Endothelial cell of umbilical vein (primary cell): ENCODE measurements around the gene FOXL1. TPM values are rescaled to one million over a fixed set of nuclear protein-coding genes. Genes with fewer than 3 reads are reported as not detected.

Experiments
- BruUV-seq: library from RNA; stranded (reverse); fragments of 400-500 nt; replicated peaks from 2 replicates; lab custom pipeline; 2021; lab: Mats Ljungman, UMichigan
- CTCF ChIA-PET: fragments of 300-600, 350-600 bp; sonication (Branson Sonifier 250); formaldehyde crosslinking; loops from one replicate; lab custom pipeline; 2021; ENCODE audit warnings: antibody characterized with exemption, inconsistent platforms; lab: Charles Lee
- POLR2A ChIA-PET: fragments of 300-600, 350-600 bp; sonication (Branson Sonifier 250); formaldehyde crosslinking; loops from one replicate; lab custom pipeline; 2021; ENCODE audit warnings: antibody characterized with exemption, inconsistent platforms; lab: Charles Lee
- DNase-seq: peaks from one replicate; pipeline ENCODE4 v3.0.0-alpha.2; 2011; ENCODE audit warnings: low read depth, low spot score
- FAIRE-seq: peaks from 2 replicates; lab custom pipeline; 2011; peaks lifted over from hg19 to GRCh38; lab: Jason Lieb, UNC
- H2AFZ ChIP-seq: 2 replicates; pipeline ENCODE4 v1.6.0; 2012; ENCODE audit warnings: low read depth, low read length, control low read depth, inconsistent platforms
- H3K27ac ChIP-seq: 2 replicates; pipeline ENCODE4 v1.5.1; 2011; ENCODE audit warnings: low read depth, mild to moderate bottlenecking, control low read depth, low read length, moderate library complexity; ENCODE audit not compliant: insufficient read depth
- H3K27me3 ChIP-seq, 2 experiments: 2 replicates each; pipeline versions ENCODE4 v1.6.0 to v1.6.1; 2011; ENCODE audit warnings: low read length in 2 of 2, mixed read lengths in 1 of 2; ENCODE audit not compliant: control insufficient read depth in 2 of 2, insufficient read depth in 2 of 2
- H3K36me3 ChIP-seq, 2 experiments: 2 replicates in 1 of 2; 3 replicates in 1 of 2; pipeline ENCODE4 v1.5.1; 2011; ENCODE audit warnings: low read length in 2 of 2, mild to moderate bottlenecking in 1 of 2, moderate library complexity in 1 of 2; ENCODE audit not compliant: control insufficient read depth in 2 of 2, insufficient read depth in 2 of 2; ENCODE audit errors: extremely low read depth in 1 of 2
- H3K4me1 ChIP-seq: 3 replicates; pipeline ENCODE4 v1.5.1; 2011; ENCODE audit warnings: mild to moderate bottlenecking, low read length; ENCODE audit not compliant: control insufficient read depth, insufficient read depth; ENCODE audit errors: extremely low read depth
- H3K4me2 ChIP-seq: 2 replicates; pipeline ENCODE4 v1.6.1; 2011; ENCODE audit warnings: low read length, control low read depth, mixed read lengths; ENCODE audit not compliant: insufficient read depth
- H3K4me3 ChIP-seq, 3 experiments: fragments of 200-600 bp in 1 of 3; sonication (generic), shearing (Covaris generic) in 1 of 3; replicated peaks in 1 of 3; 2 replicates each; pipeline ENCODE4 v1.5.1; 2011 to 2016; ENCODE audit warnings: control low read depth in 3 of 3, low read length in 3 of 3, mild to moderate bottlenecking in 2 of 3, inconsistent platforms in 1 of 3, low read depth in 1 of 3, moderate library complexity in 1 of 3; ENCODE audit not compliant: insufficient read depth in 1 of 3
- H3K79me2 ChIP-seq: 2 replicates; pipeline ENCODE4 v1.6.0; 2012; ENCODE audit warnings: low read length, inconsistent platforms; ENCODE audit not compliant: control insufficient read depth, insufficient read depth
- H3K9ac ChIP-seq: replicated peaks from 2 replicates; pipeline ENCODE3; 2011; ENCODE audit warnings: low read length, control low read depth; ENCODE audit not compliant: insufficient read depth; ENCODE audit errors: extremely low read depth
- H3K9me1 ChIP-seq: replicated peaks from 3 replicates; pipeline ENCODE4 v1.6.0; 2011; ENCODE audit warnings: mild to moderate bottlenecking, low read length; ENCODE audit not compliant: control insufficient read depth, insufficient read depth; ENCODE audit errors: extremely low read depth
- H3K9me3 ChIP-seq: replicated peaks from 2 replicates; pipeline ENCODE4 v1.5.1; 2012; ENCODE audit warnings: low read length, inconsistent platforms; ENCODE audit not compliant: control insufficient read depth, insufficient read depth
- H4K20me1 ChIP-seq: replicated peaks from 2 replicates; pipeline ENCODE3; 2011; ENCODE audit warnings: mild to moderate bottlenecking, low read length; ENCODE audit not compliant: control insufficient read depth, insufficient read depth; ENCODE audit errors: extremely low read depth
- CTCF ChIP-seq, 2 donors: IDR thresholded peaks; 1 replicate in 1 of 2; 2 replicates in 1 of 2; pipeline ENCODE4 v1.5.1; 2011; ENCODE audit warnings: low read length in 2 of 2, mild to moderate bottlenecking in 2 of 2, moderate library complexity in 2 of 2, control low read depth in 1 of 2, inconsistent platforms in 1 of 2, low read depth in 1 of 2; ENCODE audit not compliant: insufficient read depth in 1 of 2; ENCODE audit errors: extremely low read depth in 1 of 2
- GATA2 ChIP-seq: IDR thresholded peaks from 2 replicates; pipeline ENCODE4 v1.7.0; 2011; ENCODE audit warnings: low read depth, mild to moderate bottlenecking, moderate library complexity, mixed read lengths, low read length; ENCODE audit not compliant: insufficient read length, insufficient read depth
- JUN ChIP-seq: IDR thresholded peaks from 2 replicates; pipeline ENCODE4 v1.6.1; 2011; ENCODE audit warnings: borderline replicate concordance, low read depth; ENCODE audit not compliant: insufficient read length, insufficient read depth
- MAX ChIP-seq: IDR thresholded peaks from 2 replicates; pipeline ENCODE4 v1.6.1; 2011; ENCODE audit not compliant: insufficient read depth, insufficient read length
- MYC ChIP-seq: IDR thresholded peaks from one replicate; pipeline ENCODE4 v1.6.1; 2011; ENCODE audit warnings: mild to moderate bottlenecking, low read depth, low read length
- POLR2A ChIP-seq: IDR thresholded peaks from 2 replicates; pipeline ENCODE4 v1.6.1; 2012; ENCODE audit warnings: low read depth, mild to moderate bottlenecking, control low read depth, low read length
- dilution Hi-C: fragments of 300-500 bp; cut with MboI; formaldehyde crosslinking; loops from one replicate; pipeline ENCODE4 v1.15.0; 2019; ENCODE audit warnings: low sequenced_read_pairs; ENCODE audit not compliant: extremely low pct_ligation_motif_present
- intact Hi-C: fragments of 100-400 bp; cut with micrococcal nuclease; formaldehyde crosslinking; loops from one replicate; pipeline ENCODE4 v1.10.0; 2022
- polyA plus RNA-seq, 4 experiments: library from polyadenylated mRNA; depleted of rRNA in 3 of 4; stranded (reverse) in 3 of 4; unstranded in 1 of 4; fragments of >200 nt; gene quantifications; 2 replicates each; pipeline versions ENCODE4 v1.2.1 to v1.2.3, GENCODE V29; 2011 to 2012; ENCODE audit warnings: missing spikeins in 1 of 4
- total RNA-seq: library from RNA; stranded (reverse); gene quantifications from 2 replicates; pipeline ENCODE4 v1.2.3, GENCODE V29; 2021

FOXL1 gene
- total and polyA plus RNA-seq, 2 donors (not counting 3 experiments of a cell fraction or from before 2014, with no cell fraction given), result 2.8 to 3.8 TPM

GRCh38 chr16:86542756-86543750 is 35.3 kb upstream of the FOXL1 start:
- dilution Hi-C loops, result no loop called here
- H3K4me3 ChIP-seq, result no peak overlapping the region
- no peaks in the 10 kb centered on the region for H3K9me1 ChIP-seq
- H3K4me1 ChIP-seq, result no peaks in the 10 kb centered on the region
- no TSS peak for BruUV-seq
- H3K36me3 ChIP-seq, result peaks cover 5 to 39% of the 10 kb centered on the region in 2 experiments
- FAIRE-seq (no peak), DNase-seq (no peak)
- ChIA-PET POLR2A (no interaction called here), CTCF (no interaction called here)
- no peak overlapping the region for H2AFZ ChIP-seq
- H3K27me3 ChIP-seq, result no peaks in the 10 kb centered on the region
- intact Hi-C loops, result no loop called here
- no peak overlapping the region for H3K9ac ChIP-seq
- no peak overlapping the region for H3K27ac ChIP-seq
- H4K20me1 ChIP-seq, result no peaks in the 10 kb centered on the region
- no peak for TF ChIP-seq CTCF (IDR thresholded peaks at IDR 0.05; ENCODE audit: extremely low read depth in 1 of 2, insufficient read depth in 1 of 2, low read depth in 1 of 2, low read length in 2 of 2)
- no peak for TF ChIP-seq MAX
- no peak for TF ChIP-seq JUN
- TF ChIP-seq MYC, result no peak
- TF ChIP-seq POLR2A, result no peak
- TF ChIP-seq GATA2, result no peak
- H3K79me2 ChIP-seq, result no peaks in the 10 kb centered on the region
- H3K9me3 ChIP-seq, result no peaks in the 10 kb centered on the region
- H3K4me2 ChIP-seq, result no peak overlapping the region
